ENCODE measurements around the gene ARHGAP25. TPM values are rescaled to one million over a fixed set of nuclear protein-coding genes. Genes with fewer than 3 reads are reported as not detected.

The ARHGAP25 gene
- total RNA-seq, 1 donor from 2014 or later: 9.6 TPM

DNA sequence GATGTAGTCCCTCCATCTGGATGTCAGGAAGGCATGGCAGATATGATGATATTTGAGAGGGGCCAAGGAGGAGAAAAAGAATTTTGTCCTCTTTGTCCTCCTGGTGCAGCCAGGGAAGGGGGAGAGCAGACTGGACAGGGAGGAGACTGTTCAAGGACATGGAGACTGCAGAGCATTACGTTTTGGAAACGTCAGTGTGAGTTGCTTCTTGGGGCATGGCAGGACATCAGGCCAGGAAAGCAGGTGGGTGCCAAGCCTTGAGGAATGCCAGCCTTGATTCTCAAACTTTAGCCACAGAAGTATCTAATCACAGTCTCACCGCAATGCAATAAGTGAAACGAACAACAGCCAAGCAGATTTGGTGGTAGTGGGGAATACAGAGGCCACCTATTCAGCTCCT is 70.4 kb downstream of the ARHGAP25 start:
- no peaks in the 10 kb centered on the region for H3K9me3 ChIP-seq
- H3K27ac ChIP-seq: no peak overlapping the region
- intact Hi-C loops (cut with DNase I): no loop called here
- no peak for DNase-seq (ENCODE audit: extremely low spot score in 2 of 2)
- H3K27me3 ChIP-seq: no peaks in the 10 kb centered on the region
- no peak for TF ChIP-seq POLR2AphosphoS5 (IDR thresholded peaks at IDR 0.05; ENCODE audit: insufficient read depth in 1 of 2, low read depth in 1 of 2)
- no peak for TF ChIP-seq POLR2A (IDR thresholded peaks at IDR 0.05)
- TF ChIP-seq, protein P1, sequence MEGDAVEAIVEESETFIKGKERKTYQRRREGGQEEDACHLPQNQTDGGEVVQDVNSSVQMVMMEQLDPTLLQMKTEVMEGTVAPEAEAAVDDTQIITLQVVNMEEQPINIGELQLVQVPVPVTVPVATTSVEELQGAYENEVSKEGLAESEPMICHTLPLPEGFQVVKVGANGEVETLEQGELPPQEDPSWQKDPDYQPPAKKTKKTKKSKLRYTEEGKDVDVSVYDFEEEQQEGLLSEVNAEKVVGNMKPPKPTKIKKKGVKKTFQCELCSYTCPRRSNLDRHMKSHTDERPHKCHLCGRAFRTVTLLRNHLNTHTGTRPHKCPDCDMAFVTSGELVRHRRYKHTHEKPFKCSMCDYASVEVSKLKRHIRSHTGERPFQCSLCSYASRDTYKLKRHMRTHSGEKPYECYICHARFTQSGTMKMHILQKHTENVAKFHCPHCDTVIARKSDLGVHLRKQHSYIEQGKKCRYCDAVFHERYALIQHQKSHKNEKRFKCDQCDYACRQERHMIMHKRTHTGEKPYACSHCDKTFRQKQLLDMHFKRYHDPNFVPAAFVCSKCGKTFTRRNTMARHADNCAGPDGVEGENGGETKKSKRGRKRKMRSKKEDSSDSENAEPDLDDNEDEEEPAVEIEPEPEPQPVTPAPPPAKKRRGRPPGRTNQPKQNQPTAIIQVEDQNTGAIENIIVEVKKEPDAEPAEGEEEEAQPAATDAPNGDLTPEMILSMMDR (IDR thresholded peaks at IDR 0.05): no peak
- H3K4me3 ChIP-seq: no peak overlapping the region
- peaks cover 50% of the 10 kb centered on the region for H3K4me1 ChIP-seq
- H3K36me3 ChIP-seq: no peaks in the 10 kb centered on the region

DNA sequence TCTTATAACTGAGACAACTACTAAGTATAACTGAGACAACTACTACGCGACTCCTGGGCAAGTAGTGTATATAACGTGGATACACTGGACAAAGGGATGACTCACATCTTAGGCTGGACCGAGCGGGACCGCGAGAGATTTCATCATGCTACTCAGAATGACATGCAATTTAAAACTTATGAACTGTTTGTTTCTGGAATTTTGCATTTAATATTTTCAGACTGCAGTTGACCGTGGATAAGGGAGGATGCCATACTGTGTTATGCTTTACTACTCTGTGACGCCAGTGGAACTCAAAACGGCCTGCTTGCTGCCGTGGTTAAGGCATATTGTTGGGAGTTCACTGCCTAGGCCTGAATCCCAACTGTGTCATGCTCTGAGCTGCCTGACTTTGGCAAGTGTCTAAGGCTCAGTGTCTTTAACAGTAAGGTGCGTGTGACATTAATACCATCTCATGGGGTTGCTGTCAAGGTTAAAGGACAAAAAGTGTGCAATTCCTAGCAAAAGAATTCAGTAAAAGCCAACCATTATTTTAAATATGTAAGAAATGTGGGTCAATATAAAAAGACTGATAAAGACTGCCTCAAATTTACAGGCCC is 72.0 kb downstream of the ARHGAP25 start:
- Histone ChIP-seq H3K36me3 (no peaks in the 10 kb centered on the region), H3K4me1 (peaks cover 61% of the 10 kb centered on the region), H3K9me3 (no peaks in the 10 kb centered on the region), H3K27me3 (no peaks in the 10 kb centered on the region), H3K4me3 (no peak overlapping the region), H3K27ac (no peak overlapping the region)
- DNase-seq (ENCODE audit: extremely low spot score in 2 of 2): no peak
- intact Hi-C loops (cut with DNase I): no loop called here
- TF ChIP-seq POLR2AphosphoS5 (IDR thresholded peaks at IDR 0.05; ENCODE audit: insufficient read depth in 1 of 2, low read depth in 1 of 2): no peak
- TF ChIP-seq POLR2A (IDR thresholded peaks at IDR 0.05): no peak
- TF ChIP-seq, protein P1 (IDR thresholded peaks at IDR 0.05): no peak

DNA sequence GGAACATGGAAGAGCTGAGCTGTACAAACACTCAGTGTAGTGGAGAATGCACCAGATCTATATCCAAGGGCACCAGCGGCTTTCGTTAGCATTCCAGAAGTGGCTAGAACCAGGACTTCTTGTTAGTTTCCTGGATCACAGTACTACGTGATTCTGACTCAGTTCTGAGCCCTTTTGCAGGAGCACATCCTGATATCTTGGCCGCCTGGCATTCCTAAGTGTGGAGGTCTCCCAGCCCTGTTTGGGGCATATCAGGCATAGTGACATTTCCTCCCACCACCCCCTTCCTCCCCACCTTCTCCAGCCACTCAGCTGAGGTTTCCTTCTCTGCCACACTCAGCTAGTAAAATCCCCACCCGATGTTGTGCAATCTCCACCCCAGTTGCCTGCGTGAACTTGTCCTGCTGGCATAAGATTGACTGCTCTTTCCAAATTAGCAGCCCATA is 73.2 kb downstream of the ARHGAP25 start:
- peak overlapping the region; percentile 53 for H3K27ac ChIP-seq
- no peak for DNase-seq (ENCODE audit: extremely low spot score in 2 of 2)
- intact Hi-C loops (cut with DNase I): no loop called here
- TF ChIP-seq, protein P1 (IDR thresholded peaks at IDR 0.05): no peak
- TF ChIP-seq POLR2AphosphoS5 (IDR thresholded peaks at IDR 0.05; ENCODE audit: insufficient read depth in 1 of 2, low read depth in 1 of 2): peak in 1 of 2 donors; percentile 64
- no peaks in the 10 kb centered on the region for H3K9me3 ChIP-seq
- no peak overlapping the region for H3K4me3 ChIP-seq
- H3K27me3 ChIP-seq: no peaks in the 10 kb centered on the region
- H3K4me1 ChIP-seq: peaks cover 65% of the 10 kb centered on the region
- no peaks in the 10 kb centered on the region for H3K36me3 ChIP-seq

DNA sequence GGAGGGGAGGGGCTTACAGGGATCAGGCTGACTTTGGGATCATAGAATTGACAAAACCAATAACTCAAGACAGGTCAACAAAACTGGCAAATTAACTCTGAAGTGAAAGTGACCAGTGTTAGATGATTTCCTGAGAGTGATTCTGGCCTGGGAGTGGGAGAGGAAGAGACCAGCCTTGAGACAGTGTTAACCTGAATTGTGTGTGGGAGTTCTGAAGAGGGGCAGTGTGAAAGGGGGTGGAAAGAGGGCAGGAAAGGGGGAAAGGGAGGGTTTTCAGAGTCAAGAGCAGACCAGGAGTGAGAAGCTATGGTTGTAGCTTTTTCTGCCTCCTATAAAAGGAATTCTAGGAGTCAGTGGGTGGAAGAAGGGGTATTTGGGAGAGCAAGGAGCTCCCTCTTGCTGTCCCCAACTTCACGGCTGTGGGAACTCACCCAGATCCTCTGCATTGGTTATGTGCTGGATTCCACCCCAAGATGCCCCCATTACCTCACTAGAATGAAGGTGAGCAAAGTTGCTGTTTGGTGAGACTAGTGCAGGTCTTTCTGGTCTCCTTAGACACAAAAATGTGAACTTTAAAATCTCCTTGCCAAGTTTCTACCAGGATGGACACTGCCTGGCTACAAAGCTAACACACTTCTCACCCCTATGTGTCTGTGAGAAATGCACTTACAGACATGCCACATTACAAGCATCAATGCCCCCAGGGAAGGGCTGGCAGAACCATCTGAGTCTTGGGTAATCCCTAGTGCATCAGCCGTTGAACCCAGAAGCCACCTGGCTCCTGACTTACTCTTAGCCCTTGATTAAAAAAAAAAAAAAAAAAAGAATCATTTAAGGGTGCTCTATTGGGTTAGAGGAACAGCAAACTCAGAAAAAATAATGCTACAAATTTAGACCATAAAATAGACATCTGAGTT is 75.0 kb downstream of the ARHGAP25 start:
- no peak for DNase-seq (ENCODE audit: extremely low spot score in 2 of 2)
- Histone ChIP-seq H3K27me3 (no peaks in the 10 kb centered on the region), H3K36me3 (no peaks in the 10 kb centered on the region), H3K9me3 (no peaks in the 10 kb centered on the region), H3K27ac (no peak overlapping the region), H3K4me1 (peaks cover 65% of the 10 kb centered on the region), H3K4me3 (no peak overlapping the region)
- TF ChIP-seq POLR2A (IDR thresholded peaks at IDR 0.05) (no peak), POLR2AphosphoS5 (IDR thresholded peaks at IDR 0.05; ENCODE audit: insufficient read depth in 1 of 2, low read depth in 1 of 2) (peak in 1 of 2 donors; percentile 9)
- intact Hi-C loops (cut with DNase I): no loop called here

DNA sequence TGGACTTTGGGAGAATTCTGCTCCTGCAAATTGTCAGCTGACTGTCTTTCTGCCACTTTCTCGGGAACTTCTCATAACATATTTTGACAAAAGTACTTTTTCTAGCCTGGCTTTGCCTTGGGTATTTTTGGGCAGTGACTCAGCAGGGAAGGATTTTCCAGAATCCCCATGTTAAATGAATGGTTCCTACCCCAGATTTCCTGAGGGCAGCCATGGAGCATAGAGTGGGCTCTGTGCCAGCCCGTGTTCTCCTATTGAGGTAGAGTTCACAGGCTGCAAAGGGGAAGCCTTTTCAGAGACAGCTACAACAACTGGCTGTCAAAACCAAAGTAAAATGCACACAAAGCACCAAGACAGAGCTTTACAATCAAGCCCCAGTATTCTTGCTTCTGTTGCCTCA is 76.8 kb downstream of the ARHGAP25 start:
- Histone ChIP-seq H3K36me3 (no peaks in the 10 kb centered on the region), H3K9me3 (no peaks in the 10 kb centered on the region), H3K27me3 (no peaks in the 10 kb centered on the region), H3K27ac (peak overlapping the region; percentile 57), H3K4me3 (no peak overlapping the region), H3K4me1 (peaks cover 53% of the 10 kb centered on the region)
- intact Hi-C loops (cut with DNase I): no loop called here
- TF ChIP-seq POLR2AphosphoS5 (IDR thresholded peaks at IDR 0.05; ENCODE audit: insufficient read depth in 1 of 2, low read depth in 1 of 2) (peak in 1 of 2 donors; percentile 57), POLR2A (IDR thresholded peaks at IDR 0.05) (no peak)
- TF ChIP-seq, protein P1 (IDR thresholded peaks at IDR 0.05): no peak
- DNase-seq (ENCODE audit: extremely low spot score in 2 of 2): no peak

Measured in vagina (tissue), 2 donors.